HG02943 (cell line): ENCODE results near the gene MON1A.
"Not testable (repeated sequence)": the region's sequence is repeated elsewhere in the genome, so short reads cannot be mapped to it uniquely, and the experiment has no call there.

Experiments used
- ATAC-seq: cut with Tn5 transposase; IDR thresholded peaks from one replicate; pipeline ENCODE4 v1.9.1; 2021; ENCODE audit warnings: mild to moderate bottlenecking, low read depth, moderate library complexity; ENCODE audit not compliant: unreplicated experiment

MON1A gene, protein sequence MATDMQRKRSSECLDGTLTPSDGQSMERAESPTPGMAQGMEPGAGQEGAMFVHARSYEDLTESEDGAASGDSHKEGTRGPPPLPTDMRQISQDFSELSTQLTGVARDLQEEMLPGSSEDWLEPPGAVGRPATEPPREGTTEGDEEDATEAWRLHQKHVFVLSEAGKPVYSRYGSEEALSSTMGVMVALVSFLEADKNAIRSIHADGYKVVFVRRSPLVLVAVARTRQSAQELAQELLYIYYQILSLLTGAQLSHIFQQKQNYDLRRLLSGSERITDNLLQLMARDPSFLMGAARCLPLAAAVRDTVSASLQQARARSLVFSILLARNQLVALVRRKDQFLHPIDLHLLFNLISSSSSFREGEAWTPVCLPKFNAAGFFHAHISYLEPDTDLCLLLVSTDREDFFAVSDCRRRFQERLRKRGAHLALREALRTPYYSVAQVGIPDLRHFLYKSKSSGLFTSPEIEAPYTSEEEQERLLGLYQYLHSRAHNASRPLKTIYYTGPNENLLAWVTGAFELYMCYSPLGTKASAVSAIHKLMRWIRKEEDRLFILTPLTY

DNA sequence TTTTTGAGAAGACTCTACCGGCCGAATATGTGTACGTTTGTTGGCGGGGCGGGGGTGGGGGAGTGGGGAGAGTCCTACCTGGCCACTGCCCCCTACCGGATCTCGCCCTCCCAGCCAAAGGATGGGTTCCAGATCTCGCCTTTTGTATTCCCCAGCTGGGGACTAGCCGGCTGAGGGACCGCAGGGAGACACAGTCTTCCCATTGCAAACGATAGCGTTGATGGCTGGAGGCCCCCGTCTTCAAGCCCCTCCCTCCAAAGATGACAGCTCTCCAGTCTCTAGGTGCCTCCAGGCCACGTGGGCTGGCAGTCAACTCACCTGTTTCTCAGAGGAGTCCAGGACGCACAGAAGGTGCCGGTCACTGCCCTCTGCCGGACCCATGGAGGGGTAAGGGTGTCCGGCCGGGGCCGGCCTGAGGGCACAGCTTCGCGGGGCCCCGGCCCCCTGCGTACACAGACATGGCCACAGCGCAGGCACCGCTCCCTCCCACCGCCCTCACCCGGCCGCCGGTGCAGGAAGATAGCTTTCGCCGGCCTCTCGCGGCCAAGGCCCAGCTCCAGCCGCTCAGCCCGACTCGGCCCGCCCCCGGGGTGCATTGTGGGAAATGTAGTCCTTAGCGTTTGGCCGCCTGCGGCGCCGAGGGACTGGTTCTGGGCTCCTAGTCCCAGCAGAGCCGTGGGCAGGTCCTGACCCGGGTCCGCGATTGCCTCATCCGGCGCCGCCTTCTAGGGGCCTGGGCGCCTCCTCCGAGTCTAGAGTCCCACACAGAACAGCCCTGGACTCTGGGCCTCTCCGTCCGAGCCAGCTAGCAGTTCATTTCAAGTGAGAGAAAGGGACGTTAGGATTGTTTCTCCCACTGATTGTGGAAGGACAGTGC lies at the start of gene MON1A:
MON1A (minus strand) TSS at position 521 of the 877 bp plus-strand sequence. CDS start 16,465 bp downstream, outside the sequence.
- ATAC-seq = peak; percentile 79

DNA sequence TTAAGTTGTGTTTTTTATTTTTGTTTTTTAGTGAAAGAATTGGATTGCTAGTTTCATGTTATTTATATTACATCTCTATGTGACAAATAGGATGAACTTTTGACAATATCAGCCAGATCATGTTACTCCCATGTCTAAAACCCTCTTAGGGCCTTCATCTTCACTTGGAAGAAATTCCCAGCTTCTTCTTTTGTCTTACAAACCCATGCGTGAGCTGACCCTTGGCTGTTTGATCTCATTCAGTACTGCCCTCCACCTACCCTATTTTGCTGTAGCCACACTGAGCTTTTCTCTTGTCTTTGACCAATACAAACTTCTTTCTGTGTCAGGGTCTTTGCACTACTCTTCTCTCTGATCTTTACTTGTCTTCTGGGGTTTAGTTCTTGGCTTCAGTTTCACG lies 47.3 kb upstream of the MON1A start:
- ATAC-seq = no peak

DNA sequence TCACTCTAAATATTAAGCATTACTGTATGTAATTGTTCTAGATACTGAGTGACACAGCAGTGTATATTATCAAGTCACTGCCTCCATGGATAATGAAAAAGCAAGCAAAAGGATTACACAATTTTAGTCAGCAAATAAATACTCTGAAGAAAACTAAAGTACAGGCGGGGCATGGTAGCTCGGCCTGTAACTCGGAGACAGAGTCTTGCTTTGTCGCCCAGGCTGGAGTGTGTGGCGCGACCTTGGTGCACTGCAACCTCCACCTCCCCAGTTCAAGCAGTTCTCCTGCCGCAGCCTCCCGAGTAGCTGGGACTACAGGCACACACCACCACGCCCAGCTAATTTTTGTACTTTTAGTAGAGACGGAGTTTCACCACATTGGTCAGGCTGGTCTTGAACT lies 43.0 kb upstream of the MON1A start:
- ATAC-seq = no peak

DNA sequence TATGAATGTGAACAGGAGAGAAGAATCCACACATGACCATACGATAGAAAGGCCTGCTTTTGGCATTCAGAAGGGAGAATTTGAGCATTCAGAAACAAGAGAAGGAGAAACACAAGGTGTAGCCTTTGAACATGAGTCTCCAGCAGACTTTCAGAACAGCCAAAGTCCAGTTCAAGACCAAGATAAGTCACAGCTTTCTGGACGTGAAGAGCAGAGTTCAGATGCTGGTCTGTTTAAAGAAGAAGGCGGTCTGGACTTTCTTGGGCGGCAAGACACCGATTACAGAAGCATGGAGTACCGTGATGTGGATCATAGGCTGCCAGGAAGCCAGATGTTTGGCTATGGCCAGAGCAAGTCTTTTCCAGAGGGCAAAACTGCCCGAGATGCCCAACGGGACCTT lies 38.7 kb upstream of the MON1A start:
- no peak for ATAC-seq

DNA sequence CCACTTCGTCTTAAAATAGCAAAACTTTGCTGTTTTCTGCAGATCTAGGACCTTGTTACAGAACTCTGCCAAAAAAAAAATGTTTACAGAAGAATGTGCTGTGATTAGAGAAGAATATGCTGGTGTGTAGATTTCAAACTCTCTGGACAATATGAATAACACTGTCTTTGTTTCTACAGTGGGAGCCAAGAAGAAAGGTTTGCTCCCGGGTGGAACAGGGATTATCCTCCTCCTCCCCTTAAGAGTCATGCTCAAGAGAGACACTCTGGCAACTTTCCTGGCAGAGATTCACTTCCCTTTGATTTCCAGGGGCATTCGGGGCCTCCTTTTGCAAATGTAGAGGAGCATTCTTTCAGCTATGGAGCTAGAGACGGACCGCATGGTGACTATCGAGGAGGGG lies 37.7 kb upstream of the MON1A start:
- ATAC-seq = no peak

DNA sequence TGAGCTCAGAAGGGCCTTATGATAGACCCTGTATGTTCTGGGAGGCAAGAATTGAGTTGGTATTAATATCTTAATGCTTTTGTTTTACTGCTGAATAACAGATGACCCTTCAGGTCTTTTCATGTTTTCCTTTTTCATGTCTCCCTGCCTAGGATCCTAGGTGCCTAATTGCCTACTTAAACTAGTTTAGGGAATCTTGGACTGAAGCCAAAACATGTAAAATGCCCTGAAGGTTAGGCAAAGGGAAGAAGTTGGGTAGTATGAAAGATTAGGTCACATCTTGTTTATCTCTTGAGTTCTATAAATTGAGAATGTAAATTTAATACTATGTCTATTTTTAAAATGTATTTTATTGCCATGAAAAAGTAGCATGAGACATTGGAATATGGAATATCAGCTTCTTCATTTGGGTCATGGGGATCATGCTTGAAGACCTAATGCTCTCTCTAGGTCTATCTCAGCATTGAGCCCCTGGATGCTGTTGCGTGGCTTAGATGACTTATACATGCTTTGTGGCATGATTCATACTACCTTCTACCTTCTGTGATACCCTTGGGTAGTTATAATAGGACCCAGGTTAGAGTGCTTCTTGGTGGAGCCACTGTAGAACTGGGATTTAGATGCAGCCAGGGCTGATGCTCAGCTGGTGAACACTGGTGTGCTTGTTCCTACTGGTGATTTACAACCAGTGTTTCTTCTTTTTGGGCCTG lies 36.8 kb upstream of the MON1A start:
- no peak for ATAC-seq

DNA sequence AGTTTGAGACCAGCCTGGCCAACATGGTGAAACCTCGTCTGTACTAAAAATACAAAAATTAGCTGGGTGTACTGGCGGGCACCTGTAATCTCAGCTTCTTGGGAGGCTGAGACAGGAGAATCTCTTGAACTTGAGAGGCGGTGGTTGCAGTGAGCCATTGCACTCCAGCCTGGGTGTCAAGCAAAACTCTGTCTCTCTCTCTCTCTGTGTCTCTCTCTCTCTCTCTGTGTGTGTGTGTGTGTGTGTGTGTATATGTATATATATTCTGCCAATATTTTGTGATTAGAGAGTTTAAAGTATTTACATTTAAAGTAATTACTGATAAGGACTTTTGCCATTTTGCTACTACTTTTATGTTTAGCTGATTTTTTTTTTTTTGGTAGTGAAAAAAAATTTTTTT lies 26.0 kb upstream of the MON1A start:
- no peak for ATAC-seq

DNA sequence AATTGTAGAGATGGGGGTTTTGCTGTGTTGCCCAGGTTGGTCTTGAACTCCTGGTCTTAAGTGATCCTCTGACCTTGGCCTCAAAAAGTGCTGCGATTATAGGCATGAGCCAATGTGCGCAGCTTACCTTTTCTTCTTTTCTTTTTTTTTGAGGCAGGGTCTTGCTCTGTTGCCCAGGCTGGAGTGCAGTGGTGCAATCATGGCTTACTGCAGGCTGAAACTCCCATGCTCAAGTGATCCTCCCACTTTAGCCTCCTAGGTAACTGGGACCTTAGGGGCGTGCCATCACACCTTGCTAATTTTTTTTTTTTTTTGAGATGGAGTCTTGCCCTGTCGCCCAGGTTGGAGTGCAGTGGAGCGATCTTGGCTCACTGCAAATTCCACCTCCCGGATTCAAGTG lies 23.3 kb upstream of the MON1A start:
- ATAC-seq = no peak

DNA sequence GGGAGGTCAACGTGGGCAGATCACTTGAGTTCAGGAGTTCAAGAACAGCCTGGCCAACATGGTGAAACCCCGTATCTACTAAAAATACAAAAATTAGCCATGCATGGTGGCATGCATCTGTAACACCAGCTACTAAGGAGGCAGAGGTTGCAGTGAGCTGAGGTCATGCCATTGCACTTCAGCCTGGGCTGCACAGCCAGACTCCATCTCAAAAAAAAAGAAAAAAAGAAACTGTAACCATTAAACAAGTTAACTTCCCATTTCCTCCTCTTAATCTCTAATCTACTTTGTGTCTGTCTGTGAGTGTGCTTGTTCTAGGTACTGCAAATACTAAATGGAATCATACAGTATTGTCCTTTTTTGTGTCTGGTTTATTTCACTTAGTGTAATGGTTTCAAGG lies 13.0 kb upstream of the MON1A start:
- no peak for ATAC-seq

DNA sequence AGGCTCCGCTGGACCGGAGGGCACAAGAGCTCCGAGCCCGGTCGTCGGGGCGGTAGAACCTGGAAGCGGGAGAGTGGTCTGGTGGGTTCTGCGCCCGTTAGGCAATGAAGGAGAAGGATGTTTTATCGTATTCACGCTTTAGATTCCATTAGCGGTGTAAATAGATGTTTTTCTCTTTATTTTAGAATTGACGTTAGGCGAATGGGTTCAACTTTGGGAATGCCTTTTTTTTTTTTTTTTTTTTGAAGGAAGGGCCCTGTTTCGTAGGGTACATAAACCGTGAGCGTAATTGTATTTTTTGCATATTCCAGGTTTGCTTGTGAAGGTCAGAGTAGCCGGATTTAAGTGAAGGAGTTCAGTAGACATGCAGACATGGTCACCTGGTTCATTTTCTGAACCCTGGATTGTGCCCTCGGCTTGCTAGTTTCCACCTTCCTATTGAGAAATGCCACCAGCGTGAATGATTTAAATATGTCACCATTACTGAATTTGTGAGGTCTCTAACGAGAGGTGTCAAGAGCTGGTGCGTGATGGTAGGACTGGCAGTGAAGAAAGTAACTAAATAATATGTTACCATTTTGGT lies 11.1 kb upstream of the MON1A start:
- ATAC-seq = no peak

DNA sequence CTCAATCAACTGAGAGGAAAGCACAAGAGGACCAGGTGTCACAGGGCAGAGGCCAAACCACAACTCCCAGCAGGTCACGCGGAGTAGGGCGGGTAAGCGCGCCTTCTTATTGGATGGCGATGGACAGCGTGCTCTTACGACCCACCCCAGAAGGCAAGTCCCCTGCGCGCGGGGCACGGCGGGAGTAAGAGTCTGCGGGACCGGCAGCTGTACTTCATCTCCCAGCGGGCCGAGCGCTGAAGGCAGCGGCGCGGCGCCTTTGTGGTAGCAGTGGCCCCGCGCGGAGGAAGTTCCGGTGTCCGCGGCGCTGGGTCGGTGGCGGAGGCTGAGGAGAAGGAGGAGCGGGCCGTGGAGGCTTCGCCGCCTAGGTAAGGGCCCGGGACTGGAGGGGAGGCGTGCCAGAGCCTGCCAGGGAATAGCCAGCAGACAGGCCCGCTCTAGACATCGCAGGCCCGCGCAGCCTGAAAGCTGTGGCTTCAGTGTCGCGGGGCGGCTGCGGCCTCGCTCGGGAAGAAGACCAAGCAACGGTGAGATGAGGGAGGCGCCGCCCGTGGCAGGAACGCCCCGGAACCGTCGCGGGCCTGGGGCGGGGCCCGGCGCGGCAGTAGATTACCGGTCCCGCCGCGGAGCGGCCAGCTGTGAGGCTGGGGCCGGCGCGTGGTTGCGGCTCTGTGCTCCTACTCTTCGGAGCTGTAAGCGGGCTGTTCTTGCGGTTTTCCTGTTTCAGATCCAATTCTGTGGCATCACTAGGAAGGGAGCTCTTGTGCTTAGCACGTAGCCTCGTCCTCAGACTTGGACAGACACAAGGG lies 10.5 kb upstream of the MON1A start, which contains the start of gene RBM6:
RBM6 (plus strand) TSS at position 293 of the 809 bp plus-strand sequence. CDS start 22,492 bp downstream, outside the sequence.
- ATAC-seq = peak; percentile 85

DNA sequence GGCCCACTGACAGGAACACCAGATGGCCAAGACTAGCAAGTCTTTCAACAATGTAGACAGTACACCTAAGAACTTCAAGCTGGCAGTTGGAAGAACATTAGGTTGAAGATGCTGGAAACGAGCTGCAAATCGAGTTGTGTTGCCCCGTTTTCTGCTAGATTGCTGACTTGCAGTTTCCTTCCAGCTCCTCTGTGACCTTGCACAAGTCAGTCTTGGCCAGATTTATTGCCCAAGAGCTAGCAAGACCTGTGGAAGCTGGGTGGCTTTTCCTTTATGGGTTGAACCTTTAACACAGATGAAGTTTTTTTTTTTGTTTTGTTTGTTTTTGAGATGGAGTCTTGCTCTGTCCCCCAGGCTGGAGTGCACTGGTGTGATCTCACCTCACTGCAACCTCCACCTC lies 7.5 kb upstream of the MON1A start:
- ATAC-seq = no peak

DNA sequence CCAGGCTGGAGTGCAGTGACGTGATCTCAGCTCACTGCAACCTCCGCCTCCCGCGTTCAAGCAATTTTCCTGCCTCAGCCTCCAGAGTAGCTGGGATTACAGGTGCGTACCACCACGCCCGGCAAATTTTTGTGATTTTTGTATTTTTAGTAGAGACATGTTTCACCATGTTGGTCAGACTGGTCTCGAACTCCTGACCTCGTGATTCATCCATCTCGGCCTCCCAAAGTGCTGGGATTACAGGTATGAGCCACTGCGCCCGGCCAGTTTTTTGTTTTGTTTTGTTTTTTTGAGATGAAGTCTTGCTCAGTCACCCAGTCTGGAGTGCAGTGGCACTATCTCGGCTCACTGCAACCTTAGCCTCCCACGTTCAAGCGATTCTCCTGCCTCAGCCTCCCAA lies 2.7 kb upstream of the MON1A start:
- not testable (repeated sequence) for ATAC-seq

DNA sequence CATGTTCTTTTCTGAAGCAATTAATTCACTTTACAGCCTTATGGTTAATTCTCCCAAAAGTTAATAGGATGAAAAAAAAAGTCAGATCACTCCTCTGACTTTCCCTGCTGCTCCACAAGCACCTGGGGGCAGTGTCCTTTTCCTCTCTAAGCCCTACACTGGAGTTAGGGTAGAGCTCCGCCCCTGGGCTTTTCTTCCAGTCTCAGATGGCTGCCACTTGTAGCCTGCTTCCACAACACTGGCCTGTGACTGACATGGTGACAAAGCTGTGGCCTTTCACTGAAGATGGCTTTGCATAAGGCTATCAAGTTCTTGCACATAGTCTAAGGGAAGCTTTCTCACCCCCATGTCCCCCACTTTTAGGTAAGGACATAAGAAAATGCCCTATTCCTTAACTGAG lies 1.3 kb upstream of the MON1A start:
- ATAC-seq = no peak

DNA sequence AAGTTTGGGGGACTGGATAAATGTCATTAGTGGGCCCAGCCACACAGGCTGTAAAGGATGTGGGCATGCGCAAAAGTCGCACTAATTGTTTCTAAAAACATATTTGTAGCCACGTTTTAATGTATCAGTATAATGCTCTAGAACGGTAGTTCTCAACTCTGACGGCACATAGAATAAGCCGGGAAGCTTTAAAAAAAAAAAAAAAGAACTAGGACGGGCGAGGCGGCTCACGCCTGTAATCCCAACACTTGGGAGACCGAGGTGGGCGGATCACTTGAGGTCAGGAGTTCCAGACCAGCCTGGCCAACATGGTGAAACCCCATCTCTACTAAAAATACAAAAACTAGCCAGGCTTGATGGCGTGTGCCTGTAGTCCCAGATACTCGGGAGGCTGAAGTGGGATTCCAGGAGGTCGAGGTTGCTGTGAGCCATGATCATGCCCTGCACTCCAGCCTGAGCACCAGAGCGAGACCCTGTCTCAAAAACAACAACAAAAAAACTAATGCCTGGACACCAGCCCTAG lies 618 bp upstream of the MON1A start:
- no peak for ATAC-seq

DNA sequence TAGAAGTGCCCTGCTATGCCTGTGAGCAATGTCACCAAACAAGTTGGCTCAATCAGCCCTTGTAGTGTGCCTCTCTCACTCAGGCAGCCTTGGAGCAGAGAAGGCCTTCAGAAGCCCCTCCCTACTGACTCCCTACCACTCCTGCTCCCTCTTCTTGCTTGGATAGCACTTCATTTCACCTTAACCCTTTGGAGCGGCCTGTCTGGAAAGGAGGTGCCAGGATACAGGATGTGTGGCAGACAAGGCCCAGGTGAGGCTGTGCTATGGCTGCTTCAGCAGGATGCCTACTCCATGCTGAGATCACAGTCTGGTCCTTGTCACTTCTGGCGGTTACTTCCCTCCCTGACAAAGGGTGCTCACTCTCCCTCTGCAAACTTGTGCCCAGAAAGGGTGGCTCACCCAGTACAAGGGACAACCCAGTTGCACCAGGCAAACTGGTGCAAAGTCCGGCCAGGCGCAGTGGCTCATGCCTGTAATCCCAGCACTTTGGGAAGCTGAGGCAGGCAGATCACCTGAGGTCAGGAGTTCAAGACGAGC lies 1.1 kb downstream of the MON1A start:
- no peak for ATAC-seq

DNA sequence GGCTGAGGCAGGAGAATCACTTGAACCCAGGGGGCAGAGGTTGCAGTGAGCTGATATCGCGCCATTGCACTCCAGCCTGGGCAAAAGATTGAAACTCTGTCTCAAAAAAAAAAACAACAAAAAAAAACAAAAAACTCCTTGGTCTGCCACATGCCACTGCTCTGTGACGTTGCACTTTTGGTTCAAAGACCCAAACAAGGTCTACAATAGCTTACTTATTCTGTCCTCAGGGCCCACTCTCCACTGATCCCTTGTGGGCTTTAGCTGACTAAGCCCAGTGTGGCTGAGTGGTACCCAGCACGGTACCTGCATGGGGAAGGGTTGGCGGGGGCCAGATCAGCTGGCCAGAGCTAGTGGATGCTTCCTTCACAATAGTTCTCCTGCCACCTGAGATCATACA lies 1.8 kb downstream of the MON1A start:
- ATAC-seq = no peak

DNA sequence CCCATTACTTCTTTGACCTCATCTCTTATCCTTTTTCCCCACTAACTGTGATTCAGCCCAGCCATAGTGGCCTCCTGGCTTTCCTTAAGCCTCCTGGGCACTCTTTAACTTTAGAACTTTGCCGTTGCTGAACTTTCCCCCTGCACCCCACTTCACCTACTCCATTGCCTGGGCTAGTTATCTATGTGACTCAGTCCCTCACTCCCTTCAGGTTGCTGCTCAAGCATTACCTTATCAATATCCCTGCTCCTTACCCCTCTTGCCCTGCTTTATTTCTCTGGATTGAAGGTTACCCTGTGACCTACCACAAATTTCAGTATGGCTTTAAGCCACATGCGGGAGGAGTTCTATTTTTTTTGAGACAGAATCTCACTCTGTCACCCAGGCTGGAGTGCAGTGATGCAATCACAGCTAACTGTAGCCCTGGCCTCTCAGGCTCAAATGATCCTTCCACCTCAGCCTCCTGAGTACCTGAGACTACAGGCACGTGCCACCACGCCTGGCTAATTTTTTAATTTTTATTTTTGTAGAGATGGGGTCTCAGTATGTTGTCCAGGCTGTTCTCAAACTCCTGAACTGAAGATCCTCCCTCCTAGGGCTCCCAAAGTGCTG lies 3.4 kb downstream of the MON1A start:
- no peak for ATAC-seq

DNA sequence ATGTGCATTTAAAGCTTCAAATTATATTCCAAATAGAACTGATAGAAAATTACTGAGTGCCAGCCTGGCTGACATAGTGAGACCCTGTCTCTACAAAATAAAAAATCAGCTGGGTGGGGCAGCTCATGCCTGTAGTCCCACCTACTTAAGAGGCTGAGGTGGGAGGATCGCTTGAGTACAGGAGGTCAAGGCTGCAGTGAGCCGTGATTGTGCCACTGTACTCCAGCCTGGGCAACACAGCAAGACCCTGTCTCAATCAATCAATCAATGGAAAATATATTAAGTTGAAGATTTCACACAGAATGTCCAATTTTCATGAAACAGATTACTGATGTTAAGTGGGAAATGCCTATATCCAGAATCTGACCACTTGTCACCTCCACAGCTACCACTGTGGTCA lies 4.1 kb downstream of the MON1A start:
- no peak for ATAC-seq
